PC-9 (cell line): ENCODE results near the gene MS4A15. TPM values are rescaled to one million over a fixed set of nuclear protein-coding genes. Genes with fewer than 3 reads are reported as not detected.

Source experiments
- BruUV-seq: library from RNA; stranded (reverse); fragments of 400-500 nt; replicated peaks from 2 replicates; lab custom pipeline; 2021; lab: Mats Ljungman, UMichigan
- CTCF ChIA-PET: fragments of 300-600 bp; sonication (Branson Sonifier 250); formaldehyde crosslinking; loops from one replicate; lab custom pipeline; 2022; ENCODE audit warnings: antibody characterized with exemption; lab: Charles Lee
- POLR2A ChIA-PET: fragments of 300-600 bp; sonication (Branson Sonifier 250); formaldehyde crosslinking; loops from one replicate; lab custom pipeline; 2022; ENCODE audit warnings: antibody characterized with exemption; ENCODE audit not compliant: unreplicated experiment; lab: Charles Lee
- DNase-seq, 2 experiments: peaks; one replicate each; pipeline versions ENCODE4 v3.0.0 to v3.0.0-alpha.2; 2015 to 2022; ENCODE audit warnings: mixed read lengths in 1 of 2
- H2AFZ ChIP-seq: fragments of 200-600 bp; sonication (generic); 2 replicates; pipeline ENCODE4 v1.8.1; 2017; ENCODE audit warnings: antibody characterized with exemption
- H3F3A ChIP-seq: fragments of 200-600 bp; sonication (generic); 2 replicates; pipeline ENCODE4 v1.8.1; 2017; ENCODE audit warnings: antibody characterized with exemption, mild to moderate bottlenecking, low read depth; ENCODE audit not compliant: insufficient read depth
- H3K27ac ChIP-seq: fragments of 200-600 bp; sonication (generic); 2 replicates; pipeline ENCODE4 v1.6.1; 2016; ENCODE audit warnings: mixed run types
- H3K27me3 ChIP-seq: fragments of 200-600 bp; sonication (generic); 2 replicates; pipeline ENCODE4 v1.6.1; 2016; ENCODE audit warnings: low read depth, mixed run types; ENCODE audit not compliant: insufficient read depth
- H3K36me3 ChIP-seq: fragments of 200-600 bp; sonication (generic); 2 replicates; pipeline ENCODE4 v1.6.1; 2016; ENCODE audit warnings: low read depth, mixed run types
- H3K4me1 ChIP-seq: fragments of 200-600 bp; sonication (generic); replicated peaks from 2 replicates; pipeline ENCODE4 v1.6.1; 2016; ENCODE audit warnings: mixed run types; ENCODE audit not compliant: insufficient read depth
- H3K4me2 ChIP-seq: fragments of 200-600 bp; sonication (generic); 2 replicates; pipeline ENCODE4 v1.6.1; 2017; ENCODE audit warnings: mixed run types
- H3K4me3 ChIP-seq: fragments of 200-600 bp; sonication (generic); 2 replicates; pipeline ENCODE4 v1.6.1; 2016; ENCODE audit warnings: mixed run types
- H3K79me2 ChIP-seq: fragments of 200-600 bp; sonication (generic); 2 replicates; pipeline ENCODE4 v1.6.1; 2017; ENCODE audit warnings: low read depth, mixed run types
- H3K9me2 ChIP-seq: fragments of 200-600 bp; sonication (generic); 2 replicates; pipeline ENCODE4 v1.8.1; 2017; ENCODE audit warnings: mild to moderate bottlenecking; ENCODE audit not compliant: insufficient read depth
- H3K9me3 ChIP-seq: fragments of 200-600 bp; sonication (generic); 2 replicates; pipeline ENCODE4 v1.8.1; 2016; ENCODE audit warnings: low read depth; ENCODE audit not compliant: insufficient read depth
- H4K20me1 ChIP-seq: fragments of 200-600 bp; sonication (generic); 2 replicates; pipeline ENCODE4 v1.8.1; 2017; ENCODE audit not compliant: insufficient read depth
- EZH2 ChIP-seq: fragments of 200-600 bp; sonication (generic); IDR thresholded peaks from 2 replicates; pipeline ENCODE4 v1.8.0; 2017; ENCODE audit warnings: antibody characterized with exemption, low read depth
- intact Hi-C: fragments of 100-400 bp; cut with micrococcal nuclease; formaldehyde crosslinking; loops from one replicate; pipeline ENCODE4 v1.10.0; 2022; ENCODE audit not compliant: unreplicated experiment
- total RNA-seq: library from RNA; stranded (reverse); gene quantifications from 2 replicates; pipeline ENCODE4 v1.2.3, GENCODE V29; 2021
- TF ChIP-seq, protein P1 (sequence below): fragments of 200-600 bp; sonication (generic); conservative IDR thresholded peaks from 2 replicates; pipeline ENCODE4 v1.6.1; 2017; ENCODE audit warnings: mixed run types, antibody characterized with exemption, mild to moderate bottlenecking, moderate library complexity

The MS4A15 gene
- total RNA-seq, 1 experiment from 2014 or later, result not detected

DNA sequence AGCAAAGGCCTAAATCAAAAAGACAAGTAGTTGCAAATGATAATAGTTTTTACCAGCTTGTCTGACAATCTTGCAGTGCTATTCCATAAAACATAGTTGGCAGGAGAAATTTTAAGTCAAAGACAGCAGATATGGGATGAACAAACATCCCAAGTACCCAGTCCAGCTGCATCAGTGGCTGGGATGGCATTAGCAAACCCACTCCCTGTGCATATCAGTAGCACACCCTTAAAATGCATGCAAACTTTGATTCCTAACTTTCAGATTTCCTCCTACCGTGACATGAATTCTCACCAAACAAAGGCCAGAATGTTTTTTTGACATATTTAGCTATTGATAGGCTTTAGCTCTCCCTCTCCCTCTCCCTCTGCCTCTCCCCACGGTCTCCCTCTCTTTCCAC, 57.4 kb downstream of the MS4A15 start:
- no TSS peak for BruUV-seq
- Histone ChIP-seq H3K9me2 (no peaks in the 10 kb centered on the region), H3K27me3 (peaks cover 59% of the 10 kb centered on the region), H4K20me1 (no peaks in the 10 kb centered on the region; the same call in 1 of the 2 replicates), H3F3A (no peaks in the 10 kb centered on the region), H3K4me3 (no peak overlapping the region), H3K27ac (no peak overlapping the region), H3K79me2 (no peaks in the 10 kb centered on the region), H3K9me3 (peaks cover 5% of the 10 kb centered on the region), H3K4me1 (no peaks in the 10 kb centered on the region), H2AFZ (no peak overlapping the region), H3K36me3 (no peaks in the 10 kb centered on the region), H3K4me2 (no peak overlapping the region)
- DNase-seq, result no peak
- CTCF ChIA-PET, result no interaction called here
- TF ChIP-seq, protein P1, sequence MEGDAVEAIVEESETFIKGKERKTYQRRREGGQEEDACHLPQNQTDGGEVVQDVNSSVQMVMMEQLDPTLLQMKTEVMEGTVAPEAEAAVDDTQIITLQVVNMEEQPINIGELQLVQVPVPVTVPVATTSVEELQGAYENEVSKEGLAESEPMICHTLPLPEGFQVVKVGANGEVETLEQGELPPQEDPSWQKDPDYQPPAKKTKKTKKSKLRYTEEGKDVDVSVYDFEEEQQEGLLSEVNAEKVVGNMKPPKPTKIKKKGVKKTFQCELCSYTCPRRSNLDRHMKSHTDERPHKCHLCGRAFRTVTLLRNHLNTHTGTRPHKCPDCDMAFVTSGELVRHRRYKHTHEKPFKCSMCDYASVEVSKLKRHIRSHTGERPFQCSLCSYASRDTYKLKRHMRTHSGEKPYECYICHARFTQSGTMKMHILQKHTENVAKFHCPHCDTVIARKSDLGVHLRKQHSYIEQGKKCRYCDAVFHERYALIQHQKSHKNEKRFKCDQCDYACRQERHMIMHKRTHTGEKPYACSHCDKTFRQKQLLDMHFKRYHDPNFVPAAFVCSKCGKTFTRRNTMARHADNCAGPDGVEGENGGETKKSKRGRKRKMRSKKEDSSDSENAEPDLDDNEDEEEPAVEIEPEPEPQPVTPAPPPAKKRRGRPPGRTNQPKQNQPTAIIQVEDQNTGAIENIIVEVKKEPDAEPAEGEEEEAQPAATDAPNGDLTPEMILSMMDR, result no peak
- TF ChIP-seq EZH2, result no peak
- POLR2A ChIA-PET, result no interaction called here
- intact Hi-C loops, result no loop called here

DNA sequence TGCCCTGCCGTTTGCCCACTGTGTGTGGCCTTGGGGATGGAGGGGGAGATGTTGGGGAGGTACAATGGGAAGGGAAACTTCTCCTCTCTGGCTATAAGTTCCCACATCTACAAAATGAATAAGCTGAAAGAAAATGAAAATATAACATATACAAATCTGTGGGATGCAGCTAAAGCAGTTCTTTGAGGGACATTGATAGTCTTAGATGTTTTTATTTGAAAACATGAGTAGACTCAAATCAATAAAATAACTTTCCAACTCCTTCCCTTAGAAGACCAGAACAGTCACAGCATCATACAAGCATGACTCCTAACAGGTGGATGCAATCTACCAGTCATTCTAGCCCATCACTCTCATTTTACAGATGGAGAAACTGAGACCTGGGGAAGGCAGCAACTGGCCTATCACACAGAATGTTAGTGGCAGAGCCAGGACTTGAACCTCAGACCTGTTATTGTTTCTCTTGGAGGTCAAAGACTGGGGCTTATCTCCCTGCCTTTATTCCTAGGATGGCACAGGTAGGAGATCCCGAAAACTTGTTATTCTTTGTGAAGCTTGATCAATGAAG, 60.0 kb downstream of the MS4A15 start:
- H3K27ac ChIP-seq, result no peak overlapping the region

DNA sequence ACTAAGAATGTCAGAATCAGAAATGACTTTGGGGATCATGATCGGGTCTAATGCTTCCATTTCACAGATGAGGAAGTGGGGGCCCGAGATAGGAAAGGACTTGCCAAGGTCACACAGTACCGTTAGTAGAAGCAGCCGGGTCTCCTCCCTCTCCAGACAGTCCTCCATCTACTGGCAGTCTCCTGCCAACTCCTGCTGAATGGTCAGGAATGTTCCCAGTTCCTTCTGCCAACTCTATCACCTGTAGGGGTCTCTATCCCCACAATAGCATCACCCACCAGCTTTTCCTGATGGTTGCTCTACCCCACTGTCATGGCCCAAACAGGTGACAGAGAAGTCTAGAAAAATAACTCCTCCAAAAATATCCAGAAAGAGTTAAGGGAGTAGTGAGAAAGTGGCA, 61.4 kb downstream of the MS4A15 start:
- CTCF ChIA-PET, result interaction anchor here (0.5 to 0.6 kb wide), 2 partner anchors 690 to 1082 kb away, joined by 3 to 6 read pairs; no protein-coding TSS in a partner anchor
- no TSS peak for BruUV-seq

More for the DNA sequence above, 60.0 kb downstream of the MS4A15 start:
- TF ChIP-seq, protein P1, result no peak
- TF ChIP-seq EZH2, result no peak
- Histone ChIP-seq H3K79me2 (no peaks in the 10 kb centered on the region), H3K9me2 (no peaks in the 10 kb centered on the region), H3K36me3 (no peaks in the 10 kb centered on the region), H3F3A (no peaks in the 10 kb centered on the region), H3K4me2 (no peak overlapping the region), H3K4me3 (no peak overlapping the region), H4K20me1 (no peaks in the 10 kb centered on the region), H2AFZ (no peak overlapping the region), H3K27me3 (peaks cover 70% of the 10 kb centered on the region), H3K9me3 (peaks cover 5% of the 10 kb centered on the region), H3K4me1 (no peaks in the 10 kb centered on the region)
- BruUV-seq, result no TSS peak
- ChIA-PET CTCF (no interaction called here), POLR2A (no interaction called here)
- intact Hi-C loops, result no loop called here
- DNase-seq, result no peak

More for the DNA sequence above, 61.4 kb downstream of the MS4A15 start:
- TF ChIP-seq, protein P1, result no peak
- TF ChIP-seq EZH2, result no peak
- H2AFZ ChIP-seq, result no peak overlapping the region
- H3K27ac ChIP-seq, result no peak overlapping the region
- H3K9me2 ChIP-seq, result no peaks in the 10 kb centered on the region
- no peak for DNase-seq
- no peaks in the 10 kb centered on the region for H3K36me3 ChIP-seq
- H4K20me1 ChIP-seq, result no peaks in the 10 kb centered on the region
- peaks cover 69% of the 10 kb centered on the region for H3K27me3 ChIP-seq
- H3K79me2 ChIP-seq, result no peaks in the 10 kb centered on the region
- H3F3A ChIP-seq, result no peaks in the 10 kb centered on the region
- POLR2A ChIA-PET, result interaction anchor here (0.8 kb wide), 1 partner anchor 51 kb away, joined by 5 read pairs; no protein-coding TSS in a partner anchor
- H3K9me3 ChIP-seq, result peaks cover 5% of the 10 kb centered on the region
- intact Hi-C loops, result no loop called here
- H3K4me2 ChIP-seq, result no peak overlapping the region
- H3K4me3 ChIP-seq, result no peak overlapping the region
- H3K4me1 ChIP-seq, result no peaks in the 10 kb centered on the region
